Stimulated activated CD8-positive, alpha-beta memory T cell treated with anti-CD3 and anti-CD28 coated beads, Interleukin-15, amount 100 ng/mL, for 48 hours (primary cell): Measurements from ENCODE around the gene GLYR1.

ENCODE experiments used
- DNase-seq, 2 donors: peaks; one replicate each; pipeline ENCODE4 v3.0.0-alpha.2; 2020; ENCODE audit warnings: low read depth in 2 of 2

Gene GLYR1

GRCh38 chr16:4806280-4806679, 40.8 kb downstream of the GLYR1 start:
- no peak for DNase-seq

GRCh38 chr16:4805231-4805630, 41.9 kb downstream of the GLYR1 start:
- DNase-seq, result no peak

GRCh38 chr16:4803898-4804762, 43.0 kb downstream of the GLYR1 start:
- DNase-seq, result no peak

- DNase-seq, result no peak
Measured at GRCh38 chr16:4803401-4803844, 43.7 kb downstream of the GLYR1 start.

GRCh38 chr16:4802659-4803287, 44.3 kb downstream of the GLYR1 start:
- peak; percentile 78 to 80 for DNase-seq

- peak; percentile 53 to 59 for DNase-seq
Measured at GRCh38 chr16:4801962-4802658, 45.0 kb downstream of the GLYR1 start, which contains the start of gene ROGDI. Gene ROGDI (minus strand): TSS chr16:4802633. CDS start chr16:4802571, 62 bp downstream.

- DNase-seq, result no peak
Measured at GRCh38 chr16:4801051-4801961, 45.8 kb downstream of the GLYR1 start.

- DNase-seq, result no peak
Measured at GRCh38 chr16:4800290-4801041, 46.6 kb downstream of the GLYR1 start.

GRCh38 chr16:4799171-4799855, 47.8 kb downstream of the GLYR1 start:
- DNase-seq, result no peak

GRCh38 chr16:4798456-4798855, 48.6 kb downstream of the GLYR1 start:
- DNase-seq, result no peak

- DNase-seq, result no peak
Measured at GRCh38 chr16:4797805-4798252, 49.3 kb downstream of the GLYR1 start.

- no peak for DNase-seq
Measured at GRCh38 chr16:4796982-4797804, 49.9 kb downstream of the GLYR1 start.

GRCh38 chr16:4795828-4796572, 51.1 kb downstream of the GLYR1 start:
- DNase-seq, result no peak

- DNase-seq, result no peak
Measured at GRCh38 chr16:4795181-4795827, 51.8 kb downstream of the GLYR1 start, which contains the start of gene SMIM22. Gene SMIM22 (plus strand): TSS chr16:4795369. CDS start chr16:4795735, 366 bp downstream.

GRCh38 chr16:4792951-4793513, 54.1 kb downstream of the GLYR1 start:
- no peak for DNase-seq

GRCh38 chr16:4790871-4791270, 56.2 kb downstream of the GLYR1 start:
- no peak for DNase-seq

GRCh38 chr16:4790261-4790660, 56.8 kb downstream of the GLYR1 start:
- no peak for DNase-seq
